ENCODE measurements around the gene PPP2R2C. TPM values are rescaled to one million over a fixed set of nuclear protein-coding genes. Genes with fewer than 3 reads are reported as not detected.

PPP2R2C gene
- total RNA-seq, 1 experiment from 2014 or later = 8.1 TPM

- Histone ChIP-seq H4K8ac (replicated peaks; ENCODE audit: insufficient read length, low read depth, low read length) (no peak overlapping the region), H4K20me1 (ENCODE audit: control insufficient read depth, insufficient read depth, insufficient read length) (no peaks in the 10 kb centered on the region), H2BK15ac (ENCODE audit: low read depth, low read length) (no peak overlapping the region), H3K56ac (ENCODE audit: insufficient read length, low read depth, low read length) (no peak overlapping the region), H2BK120ac (ENCODE audit: low read depth, low read length, poor library complexity, severe bottlenecking) (no peak overlapping the region), H3K18ac (ENCODE audit: insufficient read length, low read depth, low read length) (no peak overlapping the region), H4K91ac (ENCODE audit: insufficient read length, low read depth, low read length) (no peak overlapping the region), H3K23ac (ENCODE audit: insufficient read length, low read depth, low read length) (no peak overlapping the region), H3K4me2 (ENCODE audit: insufficient read depth, insufficient read length, low read length) (no peak overlapping the region), H3K79me1 (ENCODE audit: insufficient read depth, low read depth, low read length, poor library complexity, severe bottlenecking) (no peaks in the 10 kb centered on the region), H2BK20ac (ENCODE audit: low read depth, low read length, poor library complexity, severe bottlenecking) (no peak overlapping the region), H3K23me2 (ENCODE audit: insufficient read length, low read depth, low read length, poor library complexity, severe bottlenecking) (no peaks in the 10 kb centered on the region), H3K4ac (ENCODE audit: low read depth, low read length) (no peak overlapping the region), H3K79me2 (ENCODE audit: insufficient read depth, low read length) (no peaks in the 10 kb centered on the region), H3K14ac (ENCODE audit: insufficient read depth, low read length) (no peak overlapping the region), H3T11ph (ENCODE audit: low read length) (no peak overlapping the region), H2AFZ (ENCODE audit: low read length) (no peak overlapping the region), H3K27ac (ENCODE audit: insufficient read length, low read depth, low read length) (no peak overlapping the region), H3K9ac (ENCODE audit: extremely low read depth, insufficient read length, low read length) (no peak overlapping the region), H3K9me3 (ENCODE audit: control insufficient read depth, low read depth, low read length) (no peaks in the 10 kb centered on the region), H2BK12ac (ENCODE audit: insufficient read length, low read depth, low read length) (no peak overlapping the region), H4K5ac (ENCODE audit: insufficient read length, low read depth, low read length) (no peak overlapping the region), H2AK5ac (ENCODE audit: insufficient read length, low read length) (no peak overlapping the region), H3K4me1 (ENCODE audit: insufficient read depth, low read length) (no peaks in the 10 kb centered on the region), H2BK5ac (ENCODE audit: insufficient read length, low read length) (no peak overlapping the region), H3K27me3 (ENCODE audit: insufficient read depth, low read length) (no peaks in the 10 kb centered on the region)
- DNase-seq = no peak
- no peaks in the 10 kb centered on the region for H3K36me3 Mint-ChIP-seq (ENCODE audit: insufficient read depth in 1 of 3, low read depth in 3 of 3)
- peaks cover 3 to 8% of the 10 kb centered on the region in 2 experiments; a peak in 3 of 4 replicates for H3K4me1 Mint-ChIP-seq
- H3K27ac Mint-ChIP-seq = peak overlapping the region in 1 of 3 experiments; percentile 13; a peak in 1 of 7 replicates
- no peak overlapping the region for H3K4me3 Mint-ChIP-seq
- no peak for TF ChIP-seq CTCF (conservative IDR thresholded peaks at IDR 0.05)
- no CpG with 5 or more reads among the region's 11 CpGs for WGBS (ENCODE audit: extremely low coverage, insufficient read length, low lambda C conversion rate)
- H3K9me3 Mint-ChIP-seq = no peaks in the 10 kb centered on the region; a peak in 1 of 5 replicates
- peaks cover 14% of the 10 kb centered on the region for H3K27me3 Mint-ChIP-seq (ENCODE audit: low read depth)
Observed at GRCh38 chr4:6356076-6356560, 116.3 kb downstream of the PPP2R2C start.

Data from H9 (cell line).